ENCODE results near the gene SELPLG.
"Not testable (repeated sequence)": the region's sequence is repeated elsewhere in the genome, so short reads cannot be mapped to it uniquely, and the experiment has no call there.

Gene SELPLG

GRCh38 chr12:108656247-108656646 is 22.6 kb upstream of the SELPLG start:
- not testable (repeated sequence) for DNase-seq (ENCODE audit: low read depth in 2 of 2)

- not testable (repeated sequence) for DNase-seq (ENCODE audit: low read depth in 2 of 2)
Observed at GRCh38 chr12:108655812-108656175, 22.1 kb upstream of the SELPLG start.

GRCh38 chr12:108654622-108655021 is 20.9 kb upstream of the SELPLG start:
- not testable (repeated sequence) for DNase-seq (ENCODE audit: low read depth in 2 of 2)

- DNase-seq (ENCODE audit: low read depth in 2 of 2) = no peak
Observed at GRCh38 chr12:108653922-108654321, 20.2 kb upstream of the SELPLG start.

DNA sequence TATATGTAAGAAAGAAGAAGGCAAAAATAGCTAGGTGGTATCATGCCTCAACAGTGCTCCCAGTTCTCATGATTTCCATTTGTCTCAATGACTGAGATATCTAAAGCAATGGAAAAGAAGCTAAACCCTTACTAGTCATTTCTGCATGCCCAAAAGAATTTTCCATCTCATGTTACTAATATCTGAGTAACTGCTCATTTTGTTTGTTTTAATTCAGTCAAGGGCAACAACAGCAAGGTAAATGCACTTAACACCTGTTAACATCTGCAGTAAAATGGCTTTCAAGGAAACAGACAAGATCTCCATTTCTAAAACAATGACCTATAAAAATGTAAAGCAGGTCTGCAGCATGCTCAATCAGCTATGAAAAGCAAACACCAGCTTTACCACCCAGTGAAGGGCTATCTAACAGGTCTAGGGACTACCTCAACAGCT is 19.4 kb upstream of the SELPLG start:
- no peak for DNase-seq (ENCODE audit: low read depth in 2 of 2)

- no peak for DNase-seq (ENCODE audit: low read depth in 2 of 2)
Observed at GRCh38 chr12:108650083-108650482, 16.4 kb upstream of the SELPLG start.

- no peak for DNase-seq (ENCODE audit: low read depth in 2 of 2)
Observed at GRCh38 chr12:108649669-108650068, 16.0 kb upstream of the SELPLG start.

- no peak for DNase-seq (ENCODE audit: low read depth in 2 of 2)
Observed at GRCh38 chr12:108649126-108649525, 15.4 kb upstream of the SELPLG start.

GRCh38 chr12:108648371-108648770 is 14.7 kb upstream of the SELPLG start:
- no peak for DNase-seq (ENCODE audit: low read depth in 2 of 2)

- no peak for DNase-seq (ENCODE audit: low read depth in 2 of 2)
Observed at GRCh38 chr12:108647585-108648287, 14.0 kb upstream of the SELPLG start.

DNA sequence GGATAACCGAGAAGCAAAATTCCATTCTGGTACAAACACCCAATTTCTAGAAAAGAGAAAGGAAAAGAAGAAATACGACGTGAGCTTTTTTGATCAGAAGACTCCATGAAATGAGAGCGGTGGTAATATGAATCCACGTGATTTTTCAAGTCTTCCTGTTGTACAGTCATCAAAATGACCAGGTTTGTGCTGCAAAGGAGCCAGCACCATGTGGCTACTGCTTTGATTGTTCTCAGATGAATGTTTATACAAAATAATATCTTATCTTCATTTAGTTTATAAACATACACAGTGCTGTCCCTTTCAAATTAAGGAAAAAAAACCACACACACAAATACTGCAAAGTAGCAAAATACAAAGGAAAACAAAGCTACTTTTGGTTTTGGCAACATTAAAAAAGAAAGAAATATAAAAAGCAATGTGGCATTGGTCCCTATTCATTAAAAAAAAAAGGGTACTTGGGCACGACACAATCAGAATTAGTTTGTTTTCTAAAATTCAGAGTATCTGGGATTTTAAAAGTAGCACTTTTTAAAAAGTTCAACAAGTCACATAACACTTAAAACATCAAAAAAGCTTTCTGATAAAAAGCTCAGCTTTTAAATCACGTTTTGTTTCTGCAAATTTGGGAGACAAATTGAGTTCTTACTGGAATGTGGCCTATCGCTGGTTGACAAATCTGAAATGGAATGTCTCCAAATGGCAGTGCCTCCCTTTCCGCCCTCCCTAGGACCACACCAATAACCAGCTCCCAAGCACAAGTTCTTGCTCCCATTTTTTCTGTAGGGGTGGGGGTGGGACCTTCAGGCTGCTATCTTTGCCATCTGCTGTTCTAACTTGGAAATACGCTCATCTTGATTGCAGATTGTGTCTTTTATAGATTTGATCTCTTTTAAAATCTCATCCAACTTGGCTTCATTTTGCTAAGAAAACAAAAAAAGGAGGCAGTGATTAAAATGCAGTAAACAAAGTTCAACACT is 13.2 kb upstream of the SELPLG start:
- no peak for DNase-seq (ENCODE audit: low read depth in 2 of 2)

DNA sequence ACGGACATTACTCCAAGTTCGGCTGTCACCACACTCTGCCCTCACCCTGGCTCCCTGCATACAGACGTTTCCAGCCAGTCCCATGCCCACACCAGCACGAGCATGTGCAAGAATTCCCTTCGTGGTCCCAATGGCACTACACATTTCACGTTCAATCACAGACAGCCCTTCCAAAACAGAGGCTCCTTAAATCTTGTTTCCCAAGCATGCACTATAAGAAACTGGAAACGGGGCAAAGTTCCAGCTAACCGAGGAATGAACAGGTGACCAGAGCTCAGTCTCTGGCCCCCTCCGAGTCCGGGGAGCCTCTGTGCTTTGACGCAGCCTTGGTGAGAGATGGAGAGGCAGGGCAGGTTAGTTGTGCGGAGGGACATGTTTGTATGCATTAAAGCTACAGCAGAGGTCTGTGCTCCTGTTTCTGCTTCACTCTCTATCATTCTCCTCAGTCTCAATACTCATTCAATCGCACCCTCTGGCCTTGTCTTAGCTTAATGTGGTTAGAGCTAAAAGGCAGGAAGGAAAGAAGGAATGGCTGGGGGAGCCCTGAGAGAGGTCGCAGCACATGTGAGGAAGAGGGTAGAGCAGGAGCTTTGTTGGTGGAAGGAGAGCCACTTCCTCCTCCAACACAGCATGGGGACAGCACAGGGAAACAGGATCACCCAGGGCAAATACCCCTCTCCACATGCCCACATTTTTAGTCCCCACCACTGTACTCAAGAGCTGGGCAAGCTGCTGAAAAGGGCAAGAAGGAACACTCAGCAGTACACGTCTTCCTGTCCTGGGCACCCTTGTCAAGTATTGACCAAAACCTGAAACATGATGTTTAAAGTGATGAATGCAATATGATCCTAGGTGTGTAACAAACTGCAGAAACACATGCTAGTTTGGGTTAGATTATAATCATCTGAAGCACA is 12.2 kb upstream of the SELPLG start:
- DNase-seq (ENCODE audit: low read depth in 2 of 2) = no peak

GRCh38 chr12:108644811-108645120 is 11.1 kb upstream of the SELPLG start:
- DNase-seq (ENCODE audit: low read depth in 2 of 2) = no peak

DNA sequence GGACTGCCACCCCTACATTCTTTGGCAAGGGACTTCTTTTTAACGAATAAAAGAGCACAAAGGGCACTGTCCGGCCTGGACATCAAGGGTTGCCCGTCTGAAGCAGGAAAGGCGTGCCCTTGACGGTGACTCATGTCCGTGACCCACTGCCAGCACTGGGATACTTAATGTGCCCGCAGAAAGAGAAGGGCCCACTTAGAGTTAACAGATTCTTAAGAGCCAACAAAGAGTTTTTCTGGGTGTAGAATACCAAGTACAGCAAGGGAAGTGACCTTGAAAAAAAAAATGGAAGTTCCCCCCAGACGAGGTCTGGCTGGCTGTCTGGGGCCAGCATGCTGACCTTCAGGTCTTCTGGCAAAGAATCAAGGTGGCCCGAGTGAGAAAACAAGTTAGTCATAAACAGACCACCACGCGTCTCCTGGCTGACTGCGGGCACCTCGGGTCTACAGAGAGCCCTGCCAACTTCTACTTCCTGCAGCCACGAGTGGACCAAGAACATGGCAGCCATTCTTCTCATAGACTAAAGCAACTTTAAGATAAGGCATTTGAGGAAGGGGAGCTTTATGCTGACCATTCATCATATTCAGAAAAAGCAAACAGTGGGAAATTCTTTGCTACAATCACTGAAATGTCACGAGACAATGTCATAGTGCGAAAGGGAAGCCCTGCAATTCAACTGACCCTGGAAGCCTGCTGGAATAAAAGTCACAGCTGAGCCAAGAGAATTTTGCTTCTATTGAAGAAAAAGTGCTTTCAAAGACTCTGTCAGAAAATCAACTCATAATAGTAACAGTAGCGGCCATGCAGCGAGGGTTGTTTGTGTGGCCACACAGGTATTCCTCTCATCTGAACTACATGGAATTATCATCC is 10.5 kb upstream of the SELPLG start:
- no peak for DNase-seq (ENCODE audit: low read depth in 2 of 2)

DNA sequence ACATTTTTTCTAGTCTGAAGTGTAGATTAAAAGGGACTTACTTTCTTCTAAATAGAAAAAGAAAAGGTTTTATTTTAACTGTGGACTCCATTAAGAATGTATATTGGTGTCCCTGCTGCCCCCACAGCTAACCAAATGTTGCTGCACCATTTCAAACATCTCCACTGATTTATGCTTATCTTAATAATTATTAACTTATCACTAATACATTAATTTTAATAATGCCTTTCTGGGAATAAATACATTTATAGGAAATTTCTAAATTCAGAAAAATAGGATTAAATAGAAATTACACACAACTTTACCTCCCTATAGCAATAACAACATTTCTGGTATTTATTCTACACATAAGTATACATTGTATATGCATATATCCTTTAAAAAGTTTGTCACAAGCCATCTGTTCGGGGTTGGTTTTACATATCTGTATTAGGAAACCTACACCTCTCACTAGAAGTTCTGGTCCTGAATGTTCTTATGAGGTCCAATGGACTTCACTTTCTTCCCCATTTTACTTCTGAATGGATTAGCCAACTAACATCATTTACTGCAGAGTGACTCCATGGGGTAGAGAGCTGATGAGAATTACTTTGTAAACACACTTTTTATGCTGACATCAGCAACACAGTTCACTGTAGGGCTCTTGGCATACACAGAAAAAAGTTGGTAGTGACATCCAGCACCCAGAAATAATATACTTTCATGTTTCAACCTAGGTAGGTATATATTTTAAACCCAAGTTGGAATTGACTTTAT is 9.4 kb upstream of the SELPLG start:
- no peak for DNase-seq (ENCODE audit: low read depth in 2 of 2)

DNA sequence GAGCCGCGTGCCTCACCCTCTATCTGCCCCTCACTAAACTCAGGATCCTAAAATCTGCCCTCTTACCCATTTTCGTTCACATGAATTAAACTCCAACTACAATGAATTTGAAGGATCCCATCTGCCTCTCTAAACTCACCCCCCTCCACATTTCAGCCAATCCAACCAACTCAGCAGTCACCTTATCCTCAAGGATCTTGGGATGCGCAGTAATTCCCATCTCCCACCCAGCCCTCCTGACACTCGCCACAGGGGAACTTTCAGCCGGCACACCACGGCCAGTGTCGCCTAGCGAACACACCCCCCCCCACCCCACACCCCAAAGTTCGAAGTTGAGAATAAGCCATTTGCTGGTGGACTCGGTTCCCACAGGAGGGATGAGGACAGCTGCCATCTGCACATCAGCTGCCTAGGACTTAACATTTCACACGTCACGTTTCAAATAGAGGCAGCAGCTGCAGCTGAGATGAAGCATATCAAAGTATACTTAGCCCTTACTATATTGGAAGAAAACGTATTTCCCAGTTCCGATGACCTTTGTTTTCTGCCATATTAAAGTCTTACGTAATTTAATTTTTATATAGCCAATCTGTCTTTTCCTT is 8.7 kb upstream of the SELPLG start:
- DNase-seq (ENCODE audit: low read depth in 2 of 2) = no peak

DNA sequence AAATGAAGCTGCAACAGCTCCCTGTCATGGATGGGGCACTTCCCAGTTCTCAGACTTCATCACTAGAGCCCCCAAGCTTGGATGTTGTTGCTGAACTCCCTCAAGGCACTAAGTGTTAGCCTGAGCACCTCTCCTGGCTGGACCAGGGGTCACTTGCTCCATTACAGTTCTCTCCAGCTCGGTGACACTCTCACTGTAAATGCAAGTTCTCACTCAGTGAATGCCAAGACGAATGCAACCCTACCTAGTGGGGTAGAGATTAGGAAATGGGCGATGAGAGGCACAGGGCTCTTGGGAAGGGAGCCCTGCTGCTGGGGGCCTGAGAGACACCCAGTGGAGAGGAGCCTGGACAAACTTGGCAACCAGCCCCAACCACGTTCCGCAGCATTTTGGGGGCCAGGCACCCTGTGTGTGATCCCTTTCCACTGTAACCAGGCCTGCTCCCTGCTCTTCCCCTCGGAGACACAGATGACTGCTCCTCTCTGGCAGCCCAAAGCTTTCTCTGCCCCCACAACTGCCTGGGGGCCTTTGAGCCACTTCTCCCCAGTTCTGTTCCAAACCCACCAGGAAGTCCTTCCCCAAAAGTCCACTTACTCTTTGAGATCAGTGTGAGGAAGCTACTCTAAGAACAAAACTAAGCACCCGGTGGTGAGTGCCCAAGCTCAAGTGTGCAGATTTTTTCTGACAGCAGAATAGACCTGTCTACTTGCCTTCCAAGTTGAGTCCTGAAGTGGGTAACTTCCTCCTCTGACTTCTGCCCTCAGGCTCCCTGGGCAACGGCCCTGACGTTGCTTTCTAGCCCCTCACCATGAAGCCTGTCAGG is 8.0 kb upstream of the SELPLG start:
- DNase-seq (ENCODE audit: low read depth in 2 of 2) = no peak

GRCh38 chr12:108640802-108641445 is 7.2 kb upstream of the SELPLG start:
- DNase-seq (ENCODE audit: low read depth in 2 of 2) = no peak
